ENCODE measurements around the gene ADM2. TPM values are rescaled to one million over a fixed set of nuclear protein-coding genes. Genes with fewer than 3 reads are reported as not detected.

Gene ADM2
- total RNA-seq, 3 donors from 2014 or later (not counting 1 experiment from before 2014, with no cell fraction given), result 0.26 to 2.5 (median 1.5) TPM

DNA sequence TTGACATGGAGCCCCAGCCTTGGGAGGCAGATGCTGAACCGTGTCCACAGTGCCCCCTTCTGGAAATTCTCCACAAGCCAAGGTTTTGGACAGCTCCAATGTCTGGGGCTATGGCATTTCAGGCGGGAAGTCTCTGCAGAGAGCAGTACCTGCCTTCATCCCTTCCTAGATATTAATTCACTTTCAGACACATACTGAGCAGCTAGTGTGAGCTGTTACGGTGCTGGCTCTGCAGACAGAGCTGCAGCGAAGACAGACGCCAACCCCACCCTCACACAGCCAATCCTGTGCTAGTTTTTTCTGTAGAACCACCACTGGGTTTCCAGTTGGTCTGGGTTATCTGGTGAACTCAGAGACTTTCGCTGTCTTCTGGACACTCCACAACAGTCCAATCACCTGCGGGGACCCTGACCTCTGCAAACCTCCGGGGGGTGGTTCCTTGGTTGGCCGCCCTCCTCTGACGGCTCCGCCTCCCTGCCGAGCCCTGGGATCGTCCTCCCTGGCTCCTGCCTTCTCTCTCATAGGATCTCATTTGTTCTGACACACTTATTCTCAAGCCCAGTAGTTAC lies 17.1 kb downstream of the ADM2 start:
- H3K27ac Mint-ChIP-seq, result no peak overlapping the region
- H3K36me3 ChIP-seq (ENCODE audit: control insufficient read depth, insufficient read depth, low read length), result peaks cover 7% of the 10 kb centered on the region
- no peak overlapping the region for H3K4me3 ChIP-seq (ENCODE audit: low read length)
- WGBS (ENCODE audit: insufficient coverage), result 44% methylated on average over 13 of the region's 13 CpGs
- intact Hi-C loops (cut with micrococcal nuclease), result loop anchor here (5.0 to 10.0 kb wide), 2 partner anchors 224 to 246 kb away; partner anchors contain the start of genes HDAC10 and MAPK11
- H3K4me1 ChIP-seq (ENCODE audit: control insufficient read depth, insufficient read depth, low read length), result peaks cover 6% of the 10 kb centered on the region
- no peaks in the 10 kb centered on the region for H3K9me3 Mint-ChIP-seq
- ATAC-seq, result peak; percentile 80 to 96 (median 95)
- no peak overlapping the region for H3K4me3 Mint-ChIP-seq
- DNase-seq, result peak; percentile 50 to 87
- no peaks in the 10 kb centered on the region for H3K36me3 Mint-ChIP-seq
- no peak overlapping the region for H3K27ac ChIP-seq (ENCODE audit: low read length)
- TF ChIP-seq, protein P1, sequence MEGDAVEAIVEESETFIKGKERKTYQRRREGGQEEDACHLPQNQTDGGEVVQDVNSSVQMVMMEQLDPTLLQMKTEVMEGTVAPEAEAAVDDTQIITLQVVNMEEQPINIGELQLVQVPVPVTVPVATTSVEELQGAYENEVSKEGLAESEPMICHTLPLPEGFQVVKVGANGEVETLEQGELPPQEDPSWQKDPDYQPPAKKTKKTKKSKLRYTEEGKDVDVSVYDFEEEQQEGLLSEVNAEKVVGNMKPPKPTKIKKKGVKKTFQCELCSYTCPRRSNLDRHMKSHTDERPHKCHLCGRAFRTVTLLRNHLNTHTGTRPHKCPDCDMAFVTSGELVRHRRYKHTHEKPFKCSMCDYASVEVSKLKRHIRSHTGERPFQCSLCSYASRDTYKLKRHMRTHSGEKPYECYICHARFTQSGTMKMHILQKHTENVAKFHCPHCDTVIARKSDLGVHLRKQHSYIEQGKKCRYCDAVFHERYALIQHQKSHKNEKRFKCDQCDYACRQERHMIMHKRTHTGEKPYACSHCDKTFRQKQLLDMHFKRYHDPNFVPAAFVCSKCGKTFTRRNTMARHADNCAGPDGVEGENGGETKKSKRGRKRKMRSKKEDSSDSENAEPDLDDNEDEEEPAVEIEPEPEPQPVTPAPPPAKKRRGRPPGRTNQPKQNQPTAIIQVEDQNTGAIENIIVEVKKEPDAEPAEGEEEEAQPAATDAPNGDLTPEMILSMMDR (IDR thresholded peaks at IDR 0.05), result peak; percentile 64
- no peaks in the 10 kb centered on the region for H3K4me1 Mint-ChIP-seq
- H3K27me3 Mint-ChIP-seq (ENCODE audit: low read depth in 2 of 2), result peaks cover 0 to 7% of the 10 kb centered on the region in 2 donors
- H3K27me3 ChIP-seq (ENCODE audit: control insufficient read depth, insufficient read depth, low read length), result no peaks in the 10 kb centered on the region
- no peaks in the 10 kb centered on the region for H3K9me3 ChIP-seq (ENCODE audit: control insufficient read depth, insufficient read depth, low read length)

DNA sequence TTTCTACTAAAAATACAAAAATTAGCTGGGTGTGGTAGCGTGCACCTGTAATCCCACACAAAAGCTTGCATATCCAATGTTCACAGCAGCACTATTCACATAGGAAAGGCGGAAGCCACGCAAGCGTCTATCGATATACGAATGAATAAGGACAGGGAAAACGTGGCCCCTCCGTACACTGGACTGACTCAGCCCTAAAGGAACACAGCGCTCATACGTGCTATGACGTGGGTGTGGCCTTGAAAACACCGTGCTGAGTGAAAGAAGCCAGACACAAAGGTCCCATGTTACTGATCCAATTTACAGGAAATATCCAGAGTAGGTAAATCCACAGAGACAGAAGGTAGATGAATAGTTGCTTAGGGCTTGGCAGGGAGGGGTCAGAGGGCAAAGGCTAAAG lies 19.1 kb downstream of the ADM2 start:
- TF ChIP-seq, protein P1 (IDR thresholded peaks at IDR 0.05), result no peak
- no peaks in the 10 kb centered on the region for H3K9me3 Mint-ChIP-seq
- no peaks in the 10 kb centered on the region for H3K36me3 Mint-ChIP-seq
- Histone ChIP-seq H3K9me3 (ENCODE audit: control insufficient read depth, insufficient read depth, low read length) (no peaks in the 10 kb centered on the region), H3K4me1 (ENCODE audit: control insufficient read depth, insufficient read depth, low read length) (peaks cover 9% of the 10 kb centered on the region), H3K27ac (ENCODE audit: low read length) (no peak overlapping the region), H3K27me3 (ENCODE audit: control insufficient read depth, insufficient read depth, low read length) (no peaks in the 10 kb centered on the region), H3K36me3 (ENCODE audit: control insufficient read depth, insufficient read depth, low read length) (peaks cover 18% of the 10 kb centered on the region), H3K4me3 (ENCODE audit: low read length) (no peak overlapping the region)
- H3K4me3 Mint-ChIP-seq, result no peak overlapping the region
- peaks cover 0 to 7% of the 10 kb centered on the region in 2 donors for H3K27me3 Mint-ChIP-seq (ENCODE audit: low read depth in 2 of 2)
- no peaks in the 10 kb centered on the region for H3K4me1 Mint-ChIP-seq
- ATAC-seq (no peak), DNase-seq (no peak)
- 96% methylated on average over 12 of the region's 12 CpGs for WGBS (ENCODE audit: insufficient coverage)
- intact Hi-C loops (cut with micrococcal nuclease), result no loop called here
- no peak overlapping the region for H3K27ac Mint-ChIP-seq

DNA sequence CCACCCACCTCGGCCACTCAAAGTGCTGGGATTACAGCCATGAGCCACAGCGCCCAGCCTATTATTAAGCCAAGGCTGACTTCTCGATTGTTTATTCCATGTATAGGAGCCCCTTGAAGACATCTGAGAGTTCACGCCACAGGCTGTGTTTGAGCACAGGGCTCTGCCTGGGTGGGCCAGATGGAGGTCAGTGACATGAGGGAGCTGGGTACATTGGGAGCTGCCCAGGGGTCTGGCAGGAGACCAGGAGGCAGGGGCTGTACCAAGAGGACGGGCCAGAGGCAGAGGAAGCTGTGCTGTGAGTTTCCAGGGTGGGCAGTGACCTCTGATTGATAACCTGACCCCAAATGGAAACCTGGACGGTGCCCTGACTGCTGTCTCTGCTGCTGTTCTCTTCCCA lies 20.8 kb downstream of the ADM2 start:
- intact Hi-C loops (cut with micrococcal nuclease), result no loop called here
- no peak for ATAC-seq
- peaks cover 0 to 4% of the 10 kb centered on the region in 2 donors for H3K27me3 Mint-ChIP-seq (ENCODE audit: low read depth in 2 of 2)
- Histone ChIP-seq H3K27ac (ENCODE audit: low read length) (no peak overlapping the region), H3K4me3 (ENCODE audit: low read length) (no peak overlapping the region), H3K4me1 (ENCODE audit: control insufficient read depth, insufficient read depth, low read length) (peaks cover 24% of the 10 kb centered on the region), H3K9me3 (ENCODE audit: control insufficient read depth, insufficient read depth, low read length) (no peaks in the 10 kb centered on the region), H3K27me3 (ENCODE audit: control insufficient read depth, insufficient read depth, low read length) (no peaks in the 10 kb centered on the region), H3K36me3 (ENCODE audit: control insufficient read depth, insufficient read depth, low read length) (peaks cover 26% of the 10 kb centered on the region)
- H3K27ac Mint-ChIP-seq, result peak overlapping the region in 1 of 2 donors; percentile 11
- no peaks in the 10 kb centered on the region for H3K9me3 Mint-ChIP-seq
- peaks cover 0 to 8% of the 10 kb centered on the region in 2 donors for H3K4me1 Mint-ChIP-seq
- no peaks in the 10 kb centered on the region for H3K36me3 Mint-ChIP-seq
- no peak overlapping the region for H3K4me3 Mint-ChIP-seq
- no peak for DNase-seq
- WGBS (ENCODE audit: insufficient coverage), result 96% methylated on average over 6 of the region's 6 CpGs
- TF ChIP-seq, protein P1 (IDR thresholded peaks at IDR 0.05), result no peak
